MG63 (cell line): ENCODE data around the gene FERD3L. TPM values are rescaled to one million over a fixed set of nuclear protein-coding genes. Genes with fewer than 3 reads are reported as not detected.
A peak's percentile ranks its signal among the peaks of the same experiment; 100 is the strongest.

Source experiments
- DNase-seq: peaks from one replicate; pipeline ENCODE4 v3.0.0-alpha.2; 2020
- H3K27me3 ChIP-seq: fragments of 250-450 bp; sonication (Bioruptor Pico); 2 replicates; pipeline ENCODE4 v1.5.1; 2020; ENCODE audit warnings: mild to moderate bottlenecking, moderate library complexity
- H3K36me3 ChIP-seq: fragments of 250-450 bp; sonication (Bioruptor Pico); 2 replicates; pipeline ENCODE4 v1.5.1; 2020; ENCODE audit warnings: mild to moderate bottlenecking, moderate library complexity
- H3K4me3 ChIP-seq: fragments of 250-450 bp; sonication (Bioruptor Pico); 2 replicates; pipeline ENCODE4 v1.5.1; 2020; ENCODE audit warnings: mild to moderate bottlenecking, moderate library complexity
- H3K9me3 ChIP-seq: fragments of 250-450 bp; sonication (Bioruptor Pico); 2 replicates; pipeline ENCODE4 v1.5.1; 2020; ENCODE audit warnings: mild to moderate bottlenecking, moderate library complexity
- total RNA-seq: library from RNA; depleted of rRNA; stranded (reverse); fragments of >200 nt; shearing (Covaris generic); gene quantifications from 2 replicates; pipeline ENCODE4 v1.2.3, GENCODE V29; 2014; ENCODE audit warnings: low replicate concordance

FERD3L gene
- total RNA-seq, 1 experiment from 2014 or later = not detected

DNA sequence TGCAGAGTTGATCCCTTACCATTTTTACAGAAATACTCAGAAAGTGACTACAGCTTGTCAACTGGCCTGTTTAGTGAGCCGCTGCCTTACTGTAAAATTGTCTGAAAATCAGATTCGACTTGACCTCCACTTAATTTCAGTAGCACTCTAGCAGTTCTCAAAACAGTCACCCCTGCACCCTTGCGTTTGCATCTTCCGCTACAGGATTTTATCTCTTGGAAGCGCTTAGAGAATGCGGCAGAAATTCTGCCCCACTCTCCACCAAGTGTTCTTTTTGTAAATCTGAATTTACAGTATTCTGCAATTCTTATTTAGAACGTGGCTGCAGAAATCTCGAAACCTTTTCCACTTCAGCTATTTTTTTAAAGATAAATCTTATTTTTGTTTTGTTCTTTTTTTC lies 25.8 kb downstream of the FERD3L start:
- Histone ChIP-seq H3K4me3 (no peak overlapping the region), H3K27me3 (peaks cover 3% of the 10 kb centered on the region), H3K36me3 (no peaks in the 10 kb centered on the region), H3K9me3 (no peaks in the 10 kb centered on the region)
- DNase-seq = no peak

GRCh38 chr7:19118636-19119371 lies 26.4 kb downstream of the FERD3L start:
- DNase-seq = no peak
- Histone ChIP-seq H3K36me3 (no peaks in the 10 kb centered on the region), H3K4me3 (no peak overlapping the region), H3K9me3 (no peaks in the 10 kb centered on the region), H3K27me3 (peaks cover 3% of the 10 kb centered on the region)

DNA sequence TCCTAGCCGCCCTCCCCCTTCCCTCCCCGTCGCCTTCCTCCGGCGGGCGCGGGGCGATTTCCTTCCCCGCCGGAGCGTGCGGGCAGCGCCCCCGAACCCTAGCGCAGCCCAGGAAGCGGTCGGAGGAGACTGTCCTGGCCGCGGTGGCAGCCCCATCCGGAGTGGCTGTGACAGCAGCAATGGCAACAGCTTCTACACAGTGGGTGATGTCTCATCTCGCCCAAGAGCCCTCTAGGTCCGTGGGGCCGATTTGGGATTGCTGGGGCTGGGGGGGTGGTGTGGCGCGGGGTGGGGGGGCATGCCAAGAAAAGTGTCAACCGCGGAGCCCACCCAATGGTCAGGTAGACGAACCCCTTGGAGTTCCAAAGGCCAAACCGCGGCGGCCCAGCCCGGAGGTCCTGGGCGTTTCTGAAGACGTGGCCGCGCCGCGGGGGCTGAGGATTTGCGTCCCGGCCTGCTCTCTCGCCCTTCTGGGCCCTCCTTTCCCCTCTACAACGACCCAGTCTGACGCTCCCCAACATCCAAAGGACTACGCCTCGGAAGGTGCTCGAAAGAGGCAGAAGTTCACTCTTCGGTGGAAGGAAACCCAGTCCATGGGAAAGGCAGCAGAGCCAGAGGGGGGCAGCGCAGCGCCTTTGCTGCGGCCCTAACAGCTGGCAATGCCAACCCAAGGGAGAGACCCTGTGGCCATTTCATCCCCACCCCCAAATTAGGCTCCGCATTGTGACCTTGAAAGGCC lies 27.2 kb downstream of the FERD3L start:
- H3K4me3 ChIP-seq = peak overlapping the region; percentile 61; the same call in 1 of the 2 replicates
- no peaks in the 10 kb centered on the region for H3K36me3 ChIP-seq
- H3K27me3 ChIP-seq = peaks cover 3% of the 10 kb centered on the region
- H3K9me3 ChIP-seq = no peaks in the 10 kb centered on the region
- no peak for DNase-seq

DNA sequence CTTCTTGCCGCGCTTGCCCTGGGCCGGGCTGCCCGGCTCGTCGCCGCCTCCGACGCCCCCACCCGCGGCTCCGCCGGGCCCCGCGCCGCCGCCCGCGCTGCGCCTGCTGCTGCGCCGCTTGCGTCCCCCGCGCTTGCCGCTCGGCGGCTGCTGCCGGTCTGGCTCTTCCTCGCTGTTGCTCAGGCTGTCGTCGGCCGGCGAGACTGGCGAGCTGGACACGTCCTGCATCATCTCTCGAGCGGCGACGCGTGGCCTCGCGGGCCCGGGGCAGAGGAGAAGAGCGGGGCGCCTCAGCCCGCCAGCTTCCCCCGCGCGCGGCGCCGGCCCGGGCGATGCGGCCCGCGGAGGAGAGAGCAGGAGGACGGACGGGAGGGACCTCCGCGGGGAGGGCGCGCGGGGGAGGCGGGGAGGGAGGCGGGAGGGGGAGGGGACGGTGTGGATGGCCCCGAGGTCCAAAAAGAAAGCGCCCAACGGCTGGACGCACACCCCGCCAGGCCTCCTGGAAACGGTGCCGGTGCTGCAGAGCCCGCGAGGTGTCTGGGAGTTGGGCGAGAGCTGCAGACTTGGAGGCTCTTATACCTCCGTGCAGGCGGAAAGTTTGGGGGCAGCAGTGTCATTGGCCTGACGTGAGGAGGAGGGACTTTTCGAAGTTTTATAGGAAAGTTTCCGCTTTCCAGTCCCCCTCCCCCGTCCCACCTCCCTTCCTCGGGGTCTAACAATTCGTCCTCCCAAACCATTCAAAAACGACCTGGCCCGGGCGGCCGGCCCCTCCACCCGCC lies 27.9 kb downstream of the FERD3L start, which contains the start of gene TWIST1:
Gene TWIST1, minus strand, starts transcription at position 546 of the 779 bp plus-strand sequence. Its CDS starts 315 bp downstream, at position 231.
- Histone ChIP-seq H3K36me3 (no peaks in the 10 kb centered on the region), H3K27me3 (peaks cover 3% of the 10 kb centered on the region), H3K9me3 (no peaks in the 10 kb centered on the region), H3K4me3 (peak within 1 kb of the TSS; percentile 61)
- peak; percentile 57 for DNase-seq

DNA sequence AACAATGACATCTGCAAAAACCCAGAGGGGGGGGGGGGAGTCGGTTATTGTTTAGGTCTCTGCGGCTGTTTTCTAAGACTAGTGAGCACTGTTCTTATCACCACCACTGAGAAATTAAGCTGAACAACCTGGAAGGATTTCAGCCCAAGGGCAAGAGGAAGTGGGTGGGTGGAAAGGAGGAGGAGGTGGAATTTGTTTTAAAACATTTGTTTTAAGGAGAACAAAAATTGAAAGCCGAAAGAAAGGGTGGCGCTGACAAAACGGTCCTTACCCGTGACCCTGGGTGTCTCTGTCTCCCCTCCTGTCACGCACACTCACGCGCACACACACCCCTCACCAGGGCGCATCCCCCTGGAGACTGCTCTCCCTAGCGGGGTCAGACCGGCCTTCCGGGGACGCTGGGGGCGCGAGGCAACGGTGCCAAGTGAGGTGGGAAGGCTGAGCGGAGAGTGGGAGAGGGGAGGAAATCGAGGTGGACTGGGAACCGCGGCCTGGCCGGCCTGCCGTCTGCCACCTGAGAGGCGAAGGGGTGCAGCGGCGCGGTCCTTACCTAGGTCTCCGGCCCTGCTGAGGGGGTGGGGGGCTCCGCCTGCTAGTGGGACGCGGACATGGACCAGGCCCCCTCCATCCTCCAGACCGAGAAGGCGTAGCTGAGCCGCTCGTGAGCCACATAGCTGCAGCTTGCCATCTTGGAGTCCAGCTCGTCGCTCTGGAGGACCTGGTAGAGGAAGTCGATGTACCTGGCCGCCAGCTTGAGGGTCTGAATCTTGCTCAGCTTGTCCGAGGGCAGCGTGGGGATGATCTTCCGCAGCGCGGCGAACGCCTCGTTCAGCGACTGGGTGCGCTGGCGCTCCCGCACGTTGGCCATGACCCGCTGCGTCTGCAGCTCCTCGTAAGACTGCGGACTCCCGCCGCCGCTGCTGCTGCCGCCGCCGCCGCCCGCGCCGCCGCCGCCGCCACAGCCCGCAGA lies 28.8 kb downstream of the FERD3L start:
- no peaks in the 10 kb centered on the region for H3K36me3 ChIP-seq

DNA sequence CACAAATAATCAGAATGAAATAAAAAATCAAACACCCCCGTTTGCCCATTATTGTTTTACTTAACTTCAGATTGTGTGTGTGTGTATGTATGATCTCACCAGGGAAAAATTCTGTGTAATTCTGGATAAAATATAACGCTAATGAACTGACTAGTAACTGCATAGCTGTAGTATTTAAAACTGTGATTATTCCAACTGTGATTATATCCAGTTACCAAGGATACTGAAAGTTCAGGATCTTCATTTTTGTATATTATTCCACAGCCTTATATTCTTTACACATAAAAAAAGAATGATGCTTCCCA lies 30.7 kb downstream of the FERD3L start:
- Histone ChIP-seq H3K27me3 (no peaks in the 10 kb centered on the region), H3K36me3 (no peaks in the 10 kb centered on the region), H3K4me3 (peak overlapping the region; percentile 61), H3K9me3 (no peaks in the 10 kb centered on the region)
- DNase-seq = no peak

More for the DNA sequence above, 28.8 kb downstream of the FERD3L start:
- DNase-seq = peak; percentile 56
- peak overlapping the region; percentile 61 for H3K4me3 ChIP-seq
- peaks cover 2% of the 10 kb centered on the region for H3K27me3 ChIP-seq
- no peaks in the 10 kb centered on the region for H3K9me3 ChIP-seq

DNA sequence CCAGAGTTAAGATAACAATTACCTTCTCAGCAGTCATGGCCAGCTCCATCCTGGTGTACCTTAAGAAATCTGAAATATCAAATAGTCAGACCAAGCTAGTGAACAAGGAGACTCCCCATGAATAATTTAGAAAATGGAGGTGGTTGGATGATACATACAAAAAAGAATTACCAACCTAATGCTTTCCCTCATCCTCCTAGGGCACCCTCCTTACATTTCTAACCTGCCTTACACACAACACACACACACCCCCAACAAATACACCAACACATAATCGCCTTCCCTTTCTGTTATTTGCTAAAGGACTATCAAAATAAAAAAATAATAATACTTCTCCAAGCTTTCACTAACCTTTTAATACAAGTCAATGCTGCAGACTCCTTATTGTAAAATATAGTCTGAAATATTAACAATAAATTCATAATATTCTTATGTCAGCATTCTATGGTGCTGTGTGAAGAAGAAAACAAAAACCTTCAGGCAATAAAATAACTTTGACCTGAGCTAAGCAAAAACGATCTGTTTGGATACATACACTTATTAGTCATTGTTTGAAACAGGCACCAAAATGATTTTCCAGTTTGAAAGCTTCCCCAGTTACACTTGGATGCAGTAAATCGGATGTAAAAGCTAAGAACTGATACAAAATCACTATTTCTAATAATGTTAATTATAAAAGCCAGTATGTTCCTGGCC lies 31.2 kb downstream of the FERD3L start:
- H3K27me3 ChIP-seq = no peaks in the 10 kb centered on the region
- H3K4me3 ChIP-seq = peak overlapping the region; percentile 61
- no peak for DNase-seq
- no peaks in the 10 kb centered on the region for H3K9me3 ChIP-seq
- no peaks in the 10 kb centered on the region for H3K36me3 ChIP-seq

DNA sequence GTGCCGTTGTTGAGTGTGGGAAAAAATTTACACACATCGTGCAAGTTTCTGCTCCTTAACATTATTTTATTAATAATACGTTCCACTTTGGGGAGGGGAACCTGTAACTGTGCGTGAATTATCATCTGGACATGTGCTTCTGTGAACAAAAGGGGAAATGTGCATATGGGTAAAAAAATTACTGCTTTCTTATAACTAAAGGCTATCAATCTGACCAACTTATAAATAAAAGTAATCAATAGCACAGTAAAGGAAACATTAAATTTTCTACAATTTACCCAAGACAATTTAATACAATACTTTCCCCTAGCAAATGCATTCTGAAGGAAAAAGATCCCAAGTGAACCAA lies 32.2 kb downstream of the FERD3L start:
- H3K4me3 ChIP-seq = peak overlapping the region; percentile 32
- H3K9me3 ChIP-seq = no peaks in the 10 kb centered on the region
- H3K27me3 ChIP-seq = no peaks in the 10 kb centered on the region
- no peaks in the 10 kb centered on the region for H3K36me3 ChIP-seq
- DNase-seq = no peak

DNA sequence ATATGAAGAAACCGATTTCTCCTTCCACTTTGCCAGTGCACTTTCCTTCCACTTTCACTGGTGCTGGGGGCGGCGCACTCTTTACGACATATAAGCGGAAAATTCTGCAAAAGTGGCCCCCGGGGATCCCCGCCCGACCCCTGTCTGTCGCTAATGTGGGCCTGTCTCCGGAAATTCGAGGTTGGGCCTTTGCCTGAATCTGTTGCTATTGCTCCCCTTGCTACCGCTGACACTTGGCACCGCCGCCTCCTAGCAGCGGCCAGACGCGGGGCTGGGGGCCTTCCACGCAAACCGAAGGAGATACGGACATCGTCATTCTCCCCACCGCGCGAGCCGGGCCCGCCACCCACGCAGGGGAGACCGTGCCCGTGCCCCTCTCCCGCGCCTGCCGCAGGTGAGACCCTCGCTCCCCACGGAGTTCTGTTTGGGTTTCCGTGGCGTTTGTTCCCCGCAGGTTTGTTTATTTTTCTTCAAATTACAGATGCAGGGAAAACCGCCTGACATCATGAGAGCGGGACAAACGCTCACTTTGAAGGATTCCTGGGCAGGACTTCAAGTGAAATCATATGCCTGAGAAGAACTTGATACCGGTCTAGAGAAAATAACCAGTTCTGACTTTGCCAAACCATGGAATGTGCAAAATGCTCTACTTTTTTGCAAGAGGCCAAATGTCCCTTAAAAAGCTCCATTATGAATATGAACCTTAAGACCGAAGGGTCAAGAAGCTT lies 32.8 kb downstream of the FERD3L start:
- H3K36me3 ChIP-seq = no peaks in the 10 kb centered on the region
- peak; percentile 42 for DNase-seq
- no peaks in the 10 kb centered on the region for H3K27me3 ChIP-seq
- no peaks in the 10 kb centered on the region for H3K9me3 ChIP-seq
- H3K4me3 ChIP-seq = peak overlapping the region; percentile 32

GRCh38 chr7:19111474-19112273 lies 33.5 kb downstream of the FERD3L start:
- peak overlapping the region; percentile 32 for H3K4me3 ChIP-seq
- no peaks in the 10 kb centered on the region for H3K9me3 ChIP-seq
- no peak for DNase-seq
- H3K36me3 ChIP-seq = no peaks in the 10 kb centered on the region
- peaks cover 3% of the 10 kb centered on the region; the same call in 1 of the 2 replicates for H3K27me3 ChIP-seq

DNA sequence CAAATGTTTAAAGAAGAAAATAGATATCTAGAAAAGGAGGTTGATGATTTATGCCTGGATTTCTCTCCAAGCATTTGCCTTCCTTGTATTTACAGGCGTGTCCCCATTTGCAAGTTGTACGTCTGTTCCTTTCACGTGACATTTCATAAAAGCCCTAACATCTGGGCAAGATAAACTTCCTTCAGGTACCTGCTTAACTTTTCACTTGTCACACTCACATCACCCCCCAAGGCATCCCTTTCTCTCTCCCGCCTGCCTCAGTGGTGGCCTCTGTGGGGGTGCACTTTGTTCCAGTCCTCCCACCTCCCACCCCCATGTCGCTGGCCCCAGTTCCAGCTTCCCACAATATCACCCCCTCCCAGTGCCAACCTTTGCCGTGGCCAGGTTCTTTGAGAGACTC lies 34.4 kb downstream of the FERD3L start:
- Histone ChIP-seq H3K36me3 (no peaks in the 10 kb centered on the region), H3K4me3 (no peak overlapping the region), H3K9me3 (no peaks in the 10 kb centered on the region), H3K27me3 (peaks cover 9% of the 10 kb centered on the region; the same call in 1 of the 2 replicates)
- DNase-seq = no peak

GRCh38 chr7:19110026-19110730 lies 35.0 kb downstream of the FERD3L start:
- H3K27me3 ChIP-seq = peaks cover 9% of the 10 kb centered on the region; the same call in 1 of the 2 replicates
- no peak overlapping the region for H3K4me3 ChIP-seq
- H3K9me3 ChIP-seq = no peaks in the 10 kb centered on the region
- DNase-seq = no peak
- no peaks in the 10 kb centered on the region for H3K36me3 ChIP-seq

DNA sequence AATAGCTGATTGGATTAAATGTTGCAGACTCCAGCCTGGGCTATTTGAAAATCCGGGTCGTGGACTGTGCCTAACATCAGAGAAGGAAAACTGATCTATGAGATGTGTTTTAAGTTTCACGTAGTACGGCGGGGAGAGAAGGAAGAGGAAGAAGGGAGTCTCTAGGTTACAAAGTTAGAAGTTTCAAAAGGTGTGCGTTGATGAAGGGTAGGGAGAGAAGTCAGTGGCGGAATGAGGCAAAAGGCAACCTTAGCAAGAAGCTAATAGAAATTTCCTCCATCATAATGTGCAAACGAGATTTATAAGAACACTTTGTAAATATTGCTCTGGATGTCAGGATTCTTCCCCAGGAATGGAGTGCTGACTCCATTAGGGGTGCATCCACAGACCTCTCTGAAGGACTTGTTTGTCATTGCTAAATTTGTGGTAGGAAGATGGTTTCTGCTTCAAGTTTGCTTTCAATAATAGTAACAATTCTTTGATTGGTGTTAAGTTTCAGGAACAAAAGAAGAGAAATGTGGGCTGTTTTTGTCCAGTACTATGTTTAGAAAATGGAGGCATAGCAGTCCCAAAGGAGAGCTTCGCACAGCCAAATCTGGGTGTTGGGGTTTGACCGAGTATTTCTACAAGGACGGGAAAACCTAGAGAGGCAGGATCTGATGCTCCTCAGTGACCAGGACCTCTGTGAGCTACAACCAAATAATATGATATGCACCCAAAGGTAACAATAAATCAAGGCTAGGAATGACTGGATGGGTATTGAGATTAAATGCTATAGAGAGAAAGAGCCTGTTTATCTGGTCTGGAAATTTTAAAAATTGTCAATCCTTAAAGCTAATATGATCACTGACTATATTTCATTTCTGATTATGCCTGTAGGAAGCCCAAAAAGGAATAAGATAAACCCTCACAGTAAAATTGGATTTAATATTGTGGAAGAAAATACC lies 35.9 kb downstream of the FERD3L start:
- Histone ChIP-seq H3K36me3 (no peaks in the 10 kb centered on the region), H3K27me3 (peaks cover 9% of the 10 kb centered on the region; the same call in 1 of the 2 replicates), H3K9me3 (no peaks in the 10 kb centered on the region), H3K4me3 (no peak overlapping the region)
- no peak for DNase-seq
